IPS-18a (cell line): ENCODE data around the gene MRPL23.

Source experiments
- H3K27ac ChIP-seq: one replicate; pipeline ENCODE4 v1.5.1; 2013; ENCODE audit warnings: low read length
- H3K27me3 ChIP-seq: one replicate; pipeline ENCODE4 v1.6.1; 2013; ENCODE audit warnings: mild to moderate bottlenecking, low read length; ENCODE audit not compliant: control insufficient read depth, insufficient read depth
- H3K36me3 ChIP-seq: one replicate; pipeline ENCODE4 v1.6.1; 2013; ENCODE audit warnings: low read depth, low read length; ENCODE audit not compliant: control insufficient read depth
- H3K4me1 ChIP-seq: one replicate; pipeline ENCODE4 v1.6.1; 2013; ENCODE audit warnings: low read depth, low read length; ENCODE audit not compliant: control insufficient read depth
- H3K4me3 ChIP-seq: one replicate; pipeline ENCODE4 v1.5.1; 2013; ENCODE audit warnings: low read length
- H3K9ac ChIP-seq: one replicate; pipeline ENCODE4 v1.6.1; 2013; ENCODE audit warnings: mild to moderate bottlenecking, low read length, moderate library complexity
- H3K9me3 ChIP-seq: one replicate; pipeline ENCODE4 v1.6.1; 2013; ENCODE audit warnings: low read depth, low read length; ENCODE audit not compliant: control insufficient read depth

Gene MRPL23

GRCh38 chr11:1949922-1950321, 2.8 kb downstream of the MRPL23 start:
- Histone ChIP-seq H3K9ac (no peak overlapping the region), H3K27me3 (no peaks in the 10 kb centered on the region), H3K4me3 (no peak overlapping the region), H3K9me3 (no peaks in the 10 kb centered on the region), H3K4me1 (no peaks in the 10 kb centered on the region), H3K27ac (no peak overlapping the region), H3K36me3 (no peaks in the 10 kb centered on the region)

- H3K27ac ChIP-seq = no peak overlapping the region
- no peak overlapping the region for H3K4me3 ChIP-seq
- no peaks in the 10 kb centered on the region for H3K9me3 ChIP-seq
- no peaks in the 10 kb centered on the region for H3K27me3 ChIP-seq
- H3K9ac ChIP-seq = no peak overlapping the region
- H3K4me1 ChIP-seq = no peaks in the 10 kb centered on the region
- H3K36me3 ChIP-seq = no peaks in the 10 kb centered on the region
These were observed 5.8 kb downstream of the MRPL23 start for GRCh38 chr11:1952806-1953482.

- H3K4me1 ChIP-seq = no peaks in the 10 kb centered on the region
- no peaks in the 10 kb centered on the region for H3K9me3 ChIP-seq
- no peak overlapping the region for H3K9ac ChIP-seq
- H3K36me3 ChIP-seq = no peaks in the 10 kb centered on the region
- H3K4me3 ChIP-seq = no peak overlapping the region
- H3K27ac ChIP-seq = no peak overlapping the region
- no peaks in the 10 kb centered on the region for H3K27me3 ChIP-seq
These were observed 6.5 kb downstream of the MRPL23 start for GRCh38 chr11:1953489-1954266.

DNA sequence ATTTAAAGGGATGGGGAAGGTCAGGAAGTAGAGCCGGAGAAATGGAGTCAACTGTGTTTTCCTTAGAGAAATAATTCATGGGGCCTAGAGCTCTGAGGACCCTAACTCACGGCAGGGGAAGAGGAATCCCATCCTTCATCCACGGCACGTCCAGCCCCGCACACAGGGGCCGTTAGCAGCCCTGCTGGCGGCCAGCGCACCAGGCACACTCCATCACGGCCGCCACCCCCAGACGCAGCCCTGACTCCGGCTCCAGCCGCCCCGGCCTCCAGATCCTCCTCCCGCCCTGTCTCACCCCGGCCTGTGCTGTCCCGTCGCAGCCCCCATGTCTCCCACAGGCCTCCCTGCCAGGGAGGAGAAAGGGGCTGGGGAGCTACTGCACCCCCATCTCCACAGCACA, 11.2 kb downstream of the MRPL23 start:
- Histone ChIP-seq H3K27me3 (no peaks in the 10 kb centered on the region), H3K36me3 (no peaks in the 10 kb centered on the region), H3K9ac (no peak overlapping the region), H3K4me3 (no peak overlapping the region), H3K27ac (no peak overlapping the region), H3K4me1 (no peaks in the 10 kb centered on the region), H3K9me3 (no peaks in the 10 kb centered on the region)

DNA sequence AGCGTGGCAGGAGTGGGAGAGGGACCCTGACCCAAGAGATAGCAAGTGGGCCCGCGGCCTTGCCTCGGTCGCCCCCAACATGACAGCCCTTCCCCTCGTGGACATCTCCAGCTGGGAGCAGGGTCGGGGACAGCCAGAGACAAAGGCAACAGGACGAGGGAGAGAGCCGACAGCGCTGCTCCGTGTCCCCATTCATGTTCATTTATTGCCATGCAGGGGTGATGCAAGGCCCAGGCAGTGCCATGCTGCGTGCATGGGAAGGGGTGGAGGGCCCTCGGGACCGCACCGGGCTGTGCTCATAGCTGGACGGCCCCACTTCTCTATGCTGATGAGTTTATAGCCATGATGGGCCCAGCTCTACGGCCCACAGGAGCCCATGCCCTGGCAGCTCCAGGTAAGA, 12.7 kb downstream of the MRPL23 start:
- no peaks in the 10 kb centered on the region for H3K4me1 ChIP-seq
- H3K36me3 ChIP-seq = no peaks in the 10 kb centered on the region
- no peaks in the 10 kb centered on the region for H3K9me3 ChIP-seq
- no peak overlapping the region for H3K27ac ChIP-seq
- H3K9ac ChIP-seq = no peak overlapping the region
- H3K27me3 ChIP-seq = no peaks in the 10 kb centered on the region
- H3K4me3 ChIP-seq = no peak overlapping the region

GRCh38 chr11:1963864-1964263, 16.7 kb downstream of the MRPL23 start:
- Histone ChIP-seq H3K9me3 (no peaks in the 10 kb centered on the region), H3K27ac (no peak overlapping the region), H3K36me3 (no peaks in the 10 kb centered on the region), H3K4me3 (no peak overlapping the region), H3K4me1 (no peaks in the 10 kb centered on the region), H3K27me3 (no peaks in the 10 kb centered on the region), H3K9ac (no peak overlapping the region)

DNA sequence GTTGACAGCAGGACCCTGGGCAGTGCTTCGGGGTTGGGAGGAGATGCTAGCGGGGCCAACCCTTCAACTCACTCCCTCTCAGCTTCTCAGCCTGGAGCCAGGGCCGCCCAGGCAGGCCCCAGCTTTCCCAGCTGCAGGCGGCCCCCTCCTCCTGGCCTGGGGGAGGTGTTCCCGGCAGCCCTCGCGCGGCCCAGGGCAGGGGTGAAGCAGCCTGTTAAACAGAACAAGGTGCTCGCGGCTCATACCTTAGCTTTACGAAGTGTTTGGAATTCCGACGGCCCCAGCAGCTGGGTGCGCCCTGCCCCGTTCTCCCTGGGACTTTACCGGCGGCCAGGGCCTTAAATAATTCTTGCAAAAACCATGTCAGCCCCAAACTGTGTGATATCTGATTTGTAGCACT, 17.2 kb downstream of the MRPL23 start:
- Histone ChIP-seq H3K4me3 (no peak overlapping the region), H3K36me3 (no peaks in the 10 kb centered on the region), H3K9me3 (no peaks in the 10 kb centered on the region), H3K27ac (no peak overlapping the region), H3K27me3 (no peaks in the 10 kb centered on the region), H3K9ac (no peak overlapping the region), H3K4me1 (no peaks in the 10 kb centered on the region)

DNA sequence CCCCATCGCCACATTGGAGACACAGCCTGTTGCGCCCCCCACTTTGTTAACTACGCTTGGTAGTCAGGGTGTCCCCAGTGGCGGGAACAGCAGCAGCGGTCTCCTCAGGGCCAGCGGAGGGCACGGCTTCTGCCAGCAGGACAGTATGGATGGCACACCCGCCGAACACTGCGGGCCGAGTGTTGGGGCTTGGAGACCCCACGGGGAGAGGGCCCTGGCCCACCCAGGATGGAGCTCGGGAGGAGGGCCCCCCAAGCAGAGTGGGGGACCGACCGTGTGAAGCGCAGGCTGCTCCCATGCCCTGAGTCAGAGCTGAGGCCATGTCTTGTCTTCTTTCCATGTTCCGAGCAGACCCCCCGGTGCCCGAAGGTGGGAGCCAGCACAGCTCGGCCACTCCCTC, 17.8 kb downstream of the MRPL23 start:
- H3K27me3 ChIP-seq = no peaks in the 10 kb centered on the region
- H3K36me3 ChIP-seq = no peaks in the 10 kb centered on the region
- no peaks in the 10 kb centered on the region for H3K9me3 ChIP-seq
- no peak overlapping the region for H3K9ac ChIP-seq
- H3K4me3 ChIP-seq = no peak overlapping the region
- H3K27ac ChIP-seq = no peak overlapping the region
- no peaks in the 10 kb centered on the region for H3K4me1 ChIP-seq

GRCh38 chr11:1966531-1966930, 19.4 kb downstream of the MRPL23 start:
- Histone ChIP-seq H3K4me3 (no peak overlapping the region), H3K27me3 (no peaks in the 10 kb centered on the region), H3K4me1 (no peaks in the 10 kb centered on the region), H3K36me3 (no peaks in the 10 kb centered on the region), H3K9ac (no peak overlapping the region), H3K27ac (no peak overlapping the region), H3K9me3 (no peaks in the 10 kb centered on the region)

- H3K4me3 ChIP-seq = no peak overlapping the region
- no peak overlapping the region for H3K27ac ChIP-seq
- no peaks in the 10 kb centered on the region for H3K4me1 ChIP-seq
- no peaks in the 10 kb centered on the region for H3K27me3 ChIP-seq
- no peaks in the 10 kb centered on the region for H3K9me3 ChIP-seq
- no peaks in the 10 kb centered on the region for H3K36me3 ChIP-seq
- H3K9ac ChIP-seq = no peak overlapping the region
These were observed 20.6 kb downstream of the MRPL23 start for GRCh38 chr11:1967641-1968225.

DNA sequence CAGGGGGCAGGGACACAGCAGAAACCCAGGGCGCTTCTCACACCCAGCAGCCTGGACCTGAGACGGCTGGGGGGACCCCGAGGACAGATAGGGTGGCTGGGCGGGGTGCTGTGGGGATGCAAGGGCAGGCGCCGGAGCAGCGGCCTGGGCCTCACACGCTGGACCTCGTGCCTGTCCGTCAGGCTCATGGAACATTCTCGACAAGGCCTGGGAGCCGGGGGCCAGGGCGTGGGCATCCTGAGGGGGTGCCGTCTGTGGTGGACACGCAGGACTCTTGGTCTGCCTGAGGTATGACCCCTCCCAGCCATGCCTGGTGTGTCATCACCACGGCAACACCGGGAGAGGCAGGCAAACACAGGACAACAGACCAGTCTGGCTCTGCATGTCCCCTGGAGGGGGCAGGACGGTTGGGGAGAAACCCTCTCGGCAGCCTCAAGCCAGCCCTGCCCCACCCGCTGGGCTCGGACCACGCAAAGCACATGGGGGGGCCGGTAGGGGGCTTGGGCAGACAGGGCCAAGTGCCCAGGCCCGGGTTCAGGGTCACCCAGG, 21.4 kb downstream of the MRPL23 start:
- no peak overlapping the region for H3K4me3 ChIP-seq
- no peaks in the 10 kb centered on the region for H3K36me3 ChIP-seq
- H3K9ac ChIP-seq = no peak overlapping the region
- H3K4me1 ChIP-seq = no peaks in the 10 kb centered on the region
- H3K27ac ChIP-seq = no peak overlapping the region
- no peaks in the 10 kb centered on the region for H3K9me3 ChIP-seq
- no peaks in the 10 kb centered on the region for H3K27me3 ChIP-seq
